ENCODE measurements around the gene TMEM225B. TPM values are rescaled to one million over a fixed set of nuclear protein-coding genes. Genes with fewer than 3 reads are reported as not detected.
"Not testable (repeated sequence)": the region's sequence is repeated elsewhere in the genome, so short reads cannot be mapped to it uniquely, and the experiment has no call there.

The TMEM225B gene
- polyA plus RNA-seq, 1 donor = 1.3 TPM

- 86% methylated on average over 1 of the region's 10 CpGs for WGBS (ENCODE audit: insufficient coverage, low lambda C conversion rate)
- Histone ChIP-seq H3K27ac (ENCODE audit: low read length) (no peak overlapping the region), H3K9me3 (ENCODE audit: control insufficient read depth, low read depth, low read length) (no peaks in the 10 kb centered on the region), H3K36me3 (ENCODE audit: control insufficient read depth, insufficient read depth, low read length) (no peaks in the 10 kb centered on the region), H3K27me3 (ENCODE audit: control insufficient read depth, insufficient read depth, low read length) (no peaks in the 10 kb centered on the region), H3K4me3 (ENCODE audit: low read length) (peak overlapping the region; percentile 62), H3K4me1 (ENCODE audit: control insufficient read depth, insufficient read depth, low read length) (peaks cover 5% of the 10 kb centered on the region)
- DNase-seq = no peak
Observed at GRCh38 chr7:99579281-99579955, 18.6 kb upstream of the TMEM225B start.

DNA sequence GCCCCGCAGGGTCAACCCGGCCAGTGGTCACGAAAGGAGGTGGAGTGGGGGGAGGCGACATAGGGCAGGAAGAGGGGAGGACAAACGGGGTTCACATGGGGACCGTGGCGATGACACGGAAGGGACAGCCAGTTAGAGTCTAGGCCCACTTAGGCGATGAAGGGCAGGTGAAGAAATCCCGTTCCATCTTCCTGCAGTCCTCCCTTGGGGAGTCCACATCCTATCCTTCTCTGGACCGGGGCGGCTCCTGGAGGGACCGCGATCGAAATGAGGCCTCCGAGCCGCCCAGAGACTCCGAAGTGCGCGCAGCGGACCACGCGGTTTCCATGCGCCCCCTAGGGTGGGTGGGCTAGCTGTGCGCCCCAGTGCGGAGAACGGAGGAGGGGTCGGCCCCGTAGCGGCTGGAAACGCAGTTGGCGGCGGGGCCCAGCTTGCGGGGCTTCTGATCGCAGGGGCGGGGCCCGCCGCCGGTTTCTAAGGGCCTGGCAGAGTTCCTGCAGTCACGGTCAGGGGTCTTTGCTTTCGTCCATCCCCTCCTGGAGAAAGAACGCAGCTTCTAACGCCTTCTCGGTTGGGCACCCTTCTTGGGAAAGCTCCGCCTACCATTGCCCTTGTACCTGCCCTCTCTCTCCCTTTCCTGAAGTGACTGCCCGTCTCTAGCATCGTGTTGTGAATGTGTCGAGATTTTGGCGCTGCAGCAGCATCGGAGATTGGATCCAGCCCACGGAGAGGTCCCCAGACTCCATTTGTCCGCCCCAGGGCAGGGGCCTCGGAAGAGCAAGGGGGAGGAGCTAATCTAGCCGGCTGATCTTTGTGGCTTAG is 17.9 kb upstream of the TMEM225B start:
- peaks cover 5% of the 10 kb centered on the region for H3K4me1 ChIP-seq (ENCODE audit: control insufficient read depth, insufficient read depth, low read length)
- H3K9me3 ChIP-seq (ENCODE audit: control insufficient read depth, low read depth, low read length) = no peaks in the 10 kb centered on the region
- H3K27ac ChIP-seq (ENCODE audit: low read length) = peak overlapping the region; percentile 31
- DNase-seq = peak; percentile 23 to 54
- H3K27me3 ChIP-seq (ENCODE audit: control insufficient read depth, insufficient read depth, low read length) = no peaks in the 10 kb centered on the region
- peak overlapping the region; percentile 62 for H3K4me3 ChIP-seq (ENCODE audit: low read length)
- H3K36me3 ChIP-seq (ENCODE audit: control insufficient read depth, insufficient read depth, low read length) = no peaks in the 10 kb centered on the region
- no CpG with 5 or more reads among the region's 54 CpGs for WGBS (ENCODE audit: insufficient coverage, low lambda C conversion rate)

GRCh38 chr7:99580778-99581332 is 17.2 kb upstream of the TMEM225B start:
- 10% methylated on average over 2 of the region's 4 CpGs for WGBS (ENCODE audit: insufficient coverage, low lambda C conversion rate)
- not testable (repeated sequence) for H3K27ac ChIP-seq (ENCODE audit: low read length)

DNA sequence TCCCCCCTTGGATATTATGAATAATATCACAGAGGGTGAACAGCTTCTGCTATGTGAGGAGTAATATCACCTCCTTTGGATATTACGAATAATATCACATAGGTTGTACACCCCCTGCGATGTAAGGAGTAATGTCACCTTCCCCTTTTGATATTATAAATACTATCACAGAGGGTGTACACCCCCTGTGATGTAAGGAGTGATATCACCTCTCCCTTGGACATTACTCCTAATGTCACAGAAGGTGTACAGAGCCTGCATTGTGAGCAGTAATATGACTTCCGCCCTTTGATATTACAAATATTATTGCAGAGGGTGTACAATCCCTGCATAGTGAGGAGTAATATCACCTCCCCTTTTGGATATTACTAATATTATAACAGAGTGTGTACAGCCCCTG is 9.2 kb upstream of the TMEM225B start:
- Histone ChIP-seq H3K4me3 (ENCODE audit: low read length) (no peak overlapping the region), H3K9me3 (ENCODE audit: control insufficient read depth, low read depth, low read length) (no peaks in the 10 kb centered on the region), H3K27ac (ENCODE audit: low read length) (no peak overlapping the region), H3K27me3 (ENCODE audit: control insufficient read depth, insufficient read depth, low read length) (no peaks in the 10 kb centered on the region), H3K4me1 (ENCODE audit: control insufficient read depth, insufficient read depth, low read length) (no peaks in the 10 kb centered on the region), H3K36me3 (ENCODE audit: control insufficient read depth, insufficient read depth, low read length) (no peaks in the 10 kb centered on the region)
- no peak for DNase-seq
- WGBS (ENCODE audit: insufficient coverage, low lambda C conversion rate) = no CpG with 5 or more reads among the region's 3 CpGs

More at GRCh38 chr7:99580778-99581332, 17.2 kb upstream of the TMEM225B start:
- DNase-seq = peak in 1 of 2 donors; percentile 10
- not testable (repeated sequence) for H3K36me3 ChIP-seq (ENCODE audit: control insufficient read depth, insufficient read depth, low read length); H3K9me3 ChIP-seq (ENCODE audit: control insufficient read depth, low read depth, low read length); H3K27me3 ChIP-seq (ENCODE audit: control insufficient read depth, insufficient read depth, low read length); H3K4me1 ChIP-seq (ENCODE audit: control insufficient read depth, insufficient read depth, low read length)
- peak overlapping the region; percentile 62 for H3K4me3 ChIP-seq (ENCODE audit: low read length)

GRCh38 chr7:99594948-99595745 is 2.9 kb upstream of the TMEM225B start:
- no peak overlapping the region for H3K27ac ChIP-seq (ENCODE audit: low read length)
- H3K4me1 ChIP-seq (ENCODE audit: control insufficient read depth, insufficient read depth, low read length) = no peaks in the 10 kb centered on the region
- no peaks in the 10 kb centered on the region for H3K9me3 ChIP-seq (ENCODE audit: control insufficient read depth, low read depth, low read length)
- no peaks in the 10 kb centered on the region for H3K36me3 ChIP-seq (ENCODE audit: control insufficient read depth, insufficient read depth, low read length)
- H3K27me3 ChIP-seq (ENCODE audit: control insufficient read depth, insufficient read depth, low read length) = no peaks in the 10 kb centered on the region
- no peak for DNase-seq
- H3K4me3 ChIP-seq (ENCODE audit: low read length) = no peak overlapping the region
- 100% methylated on average over 3 of the region's 7 CpGs for WGBS (ENCODE audit: insufficient coverage, low lambda C conversion rate)

DNA sequence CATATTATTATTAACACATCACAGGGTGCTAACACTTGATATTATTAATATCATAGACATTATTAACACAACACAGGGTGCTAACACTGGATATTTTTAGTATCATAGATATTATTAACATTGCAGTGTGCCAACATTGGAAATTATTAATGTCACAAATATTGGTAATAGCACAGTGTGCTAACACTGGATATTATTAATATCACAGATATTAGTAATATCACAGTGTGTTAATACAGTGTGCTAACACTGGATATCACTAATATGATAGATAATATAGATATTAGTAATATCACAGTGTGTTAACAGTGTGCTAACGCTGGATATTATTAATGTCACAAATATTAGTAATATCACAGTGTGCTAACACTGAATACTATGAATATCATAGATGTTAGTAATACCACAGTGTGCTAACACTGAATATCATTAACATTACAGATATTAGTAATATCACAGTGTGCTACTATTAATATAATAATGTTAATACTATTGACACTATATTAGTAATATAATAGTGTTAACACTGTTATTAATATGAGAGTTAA is 1.6 kb upstream of the TMEM225B start:
- DNase-seq = no peak
- H3K4me3 ChIP-seq (ENCODE audit: low read length) = no peak overlapping the region
- H3K36me3 ChIP-seq (ENCODE audit: control insufficient read depth, insufficient read depth, low read length) = no peaks in the 10 kb centered on the region
- WGBS (ENCODE audit: insufficient coverage, low lambda C conversion rate) = no CpG with 5 or more reads among the region's 1 CpG
- H3K4me1 ChIP-seq (ENCODE audit: control insufficient read depth, insufficient read depth, low read length) = no peaks in the 10 kb centered on the region
- H3K27ac ChIP-seq (ENCODE audit: low read length) = no peak overlapping the region
- H3K9me3 ChIP-seq (ENCODE audit: control insufficient read depth, low read depth, low read length) = no peaks in the 10 kb centered on the region
- H3K27me3 ChIP-seq (ENCODE audit: control insufficient read depth, insufficient read depth, low read length) = no peaks in the 10 kb centered on the region

GRCh38 chr7:99599836-99600235 is 1.8 kb downstream of the TMEM225B start:
- no peak overlapping the region for H3K4me3 ChIP-seq (ENCODE audit: low read length)
- H3K4me1 ChIP-seq (ENCODE audit: control insufficient read depth, insufficient read depth, low read length) = no peaks in the 10 kb centered on the region
- WGBS (ENCODE audit: insufficient coverage, low lambda C conversion rate) = no CpG with 5 or more reads among the region's 4 CpGs
- H3K27ac ChIP-seq (ENCODE audit: low read length) = no peak overlapping the region
- H3K27me3 ChIP-seq (ENCODE audit: control insufficient read depth, insufficient read depth, low read length) = no peaks in the 10 kb centered on the region
- no peak for DNase-seq
- H3K36me3 ChIP-seq (ENCODE audit: control insufficient read depth, insufficient read depth, low read length) = no peaks in the 10 kb centered on the region
- no peaks in the 10 kb centered on the region for H3K9me3 ChIP-seq (ENCODE audit: control insufficient read depth, low read depth, low read length)

GRCh38 chr7:99601656-99602310 is 3.7 kb downstream of the TMEM225B start:
- no peak for DNase-seq
- H3K4me3 ChIP-seq (ENCODE audit: low read length) = no peak overlapping the region
- H3K27ac ChIP-seq (ENCODE audit: low read length) = no peak overlapping the region
- H3K9me3 ChIP-seq (ENCODE audit: control insufficient read depth, low read depth, low read length) = no peaks in the 10 kb centered on the region
- no peaks in the 10 kb centered on the region for H3K27me3 ChIP-seq (ENCODE audit: control insufficient read depth, insufficient read depth, low read length)
- no peaks in the 10 kb centered on the region for H3K36me3 ChIP-seq (ENCODE audit: control insufficient read depth, insufficient read depth, low read length)
- H3K4me1 ChIP-seq (ENCODE audit: control insufficient read depth, insufficient read depth, low read length) = no peaks in the 10 kb centered on the region
- no CpG with 5 or more reads among the region's 7 CpGs for WGBS (ENCODE audit: insufficient coverage, low lambda C conversion rate)

DNA sequence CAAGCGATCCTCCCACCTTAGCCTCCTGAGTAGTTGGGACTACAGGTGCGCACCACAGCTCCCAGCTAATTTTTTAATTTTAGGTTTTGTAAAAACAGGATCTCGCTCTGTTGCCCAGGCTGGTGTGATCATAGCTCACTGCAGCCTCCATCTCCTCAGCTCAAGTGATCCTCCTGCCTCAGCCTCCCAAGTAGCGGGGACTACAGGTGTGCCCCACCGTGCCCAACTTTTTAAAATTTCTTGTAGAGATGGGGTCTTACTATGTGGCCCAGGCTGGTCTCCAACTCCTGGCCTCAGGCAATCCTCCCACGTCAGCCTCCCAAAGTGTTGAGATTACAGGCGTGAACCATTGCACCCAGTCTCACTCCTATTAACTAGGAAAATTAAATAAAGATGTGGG is 7.5 kb downstream of the TMEM225B start:
- no CpG with 5 or more reads among the region's 7 CpGs for WGBS (ENCODE audit: insufficient coverage, low lambda C conversion rate)
- DNase-seq = no peak
- Histone ChIP-seq H3K27ac (ENCODE audit: low read length) (no peak overlapping the region), H3K4me3 (ENCODE audit: low read length) (no peak overlapping the region), H3K4me1 (ENCODE audit: control insufficient read depth, insufficient read depth, low read length) (no peaks in the 10 kb centered on the region), H3K36me3 (ENCODE audit: control insufficient read depth, insufficient read depth, low read length) (no peaks in the 10 kb centered on the region), H3K27me3 (ENCODE audit: control insufficient read depth, insufficient read depth, low read length) (no peaks in the 10 kb centered on the region), H3K9me3 (ENCODE audit: control insufficient read depth, low read depth, low read length) (no peaks in the 10 kb centered on the region)

All from large intestine (tissue), 3 donors.